Upper lobe of left lung (tissue), 4 donors: ENCODE data around the gene AJAP1.

Experiments
- EP300 ChIP-seq, 4 donors: sonication (generic); formaldehyde crosslinking; IDR thresholded peaks; one replicate each; pipeline ENCODE4 v1.5.1; 2017; ENCODE audit warnings: antibody characterized with exemption in 4 of 4, control low read depth in 2 of 4
- POLR2A ChIP-seq, 4 donors: fragments of 450-650 bp; IDR thresholded peaks; one replicate each; pipeline ENCODE4 v1.5.1; 2016 to 2017; ENCODE audit warnings: antibody characterized with exemption in 4 of 4, mild to moderate bottlenecking in 2 of 4
- TF ChIP-seq, protein P1 (sequence below), 6 experiments: fragments of 450-650 bp in 4 of 6; fragments of 200-600 bp in 2 of 6; sonication (generic) in 2 of 6; IDR thresholded peaks; one replicate each; pipeline ENCODE4 v1.5.1; 2016 to 2019; ENCODE audit warnings: antibody characterized with exemption in 6 of 6

DNA sequence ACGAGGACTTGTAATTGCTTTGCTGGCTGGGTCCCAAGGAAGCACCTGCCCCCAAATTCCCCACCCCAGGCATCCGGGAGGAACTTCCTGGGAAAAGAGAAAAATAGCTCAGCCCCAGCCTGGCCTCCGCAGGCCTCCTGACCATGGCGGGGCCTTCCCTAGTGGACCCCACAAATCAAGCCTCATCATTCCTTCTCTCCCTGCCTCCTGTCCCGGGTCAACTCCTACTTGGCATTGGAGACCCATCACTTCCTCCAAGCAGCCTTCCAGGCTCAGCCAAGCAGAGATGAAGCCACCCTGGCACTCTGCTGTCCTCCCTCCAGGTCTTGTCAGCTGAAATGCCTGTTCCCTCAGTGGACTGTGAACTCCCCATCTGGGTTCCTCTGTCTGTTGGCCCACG, 38.0 kb downstream of the AJAP1 start:
- TF ChIP-seq, protein P1, sequence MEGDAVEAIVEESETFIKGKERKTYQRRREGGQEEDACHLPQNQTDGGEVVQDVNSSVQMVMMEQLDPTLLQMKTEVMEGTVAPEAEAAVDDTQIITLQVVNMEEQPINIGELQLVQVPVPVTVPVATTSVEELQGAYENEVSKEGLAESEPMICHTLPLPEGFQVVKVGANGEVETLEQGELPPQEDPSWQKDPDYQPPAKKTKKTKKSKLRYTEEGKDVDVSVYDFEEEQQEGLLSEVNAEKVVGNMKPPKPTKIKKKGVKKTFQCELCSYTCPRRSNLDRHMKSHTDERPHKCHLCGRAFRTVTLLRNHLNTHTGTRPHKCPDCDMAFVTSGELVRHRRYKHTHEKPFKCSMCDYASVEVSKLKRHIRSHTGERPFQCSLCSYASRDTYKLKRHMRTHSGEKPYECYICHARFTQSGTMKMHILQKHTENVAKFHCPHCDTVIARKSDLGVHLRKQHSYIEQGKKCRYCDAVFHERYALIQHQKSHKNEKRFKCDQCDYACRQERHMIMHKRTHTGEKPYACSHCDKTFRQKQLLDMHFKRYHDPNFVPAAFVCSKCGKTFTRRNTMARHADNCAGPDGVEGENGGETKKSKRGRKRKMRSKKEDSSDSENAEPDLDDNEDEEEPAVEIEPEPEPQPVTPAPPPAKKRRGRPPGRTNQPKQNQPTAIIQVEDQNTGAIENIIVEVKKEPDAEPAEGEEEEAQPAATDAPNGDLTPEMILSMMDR (IDR thresholded peaks at IDR 0.05), result no peak
- TF ChIP-seq POLR2A (IDR thresholded peaks at IDR 0.05), result no peak
- TF ChIP-seq EP300 (IDR thresholded peaks at IDR 0.05), result no peak
